Medulla oblongata (tissue), 1 donor: ENCODE data around the gene SNHG17.
A peak's percentile ranks its signal among the peaks of the same experiment; 100 is the strongest.
"Not testable (repeated sequence)": the region's sequence is repeated elsewhere in the genome, so short reads cannot be mapped to it uniquely, and the experiment has no call there.

Experiments used
- DNase-seq: peaks from one replicate; pipeline ENCODE4 v3.0.0-alpha.2; 2015; ENCODE audit errors: extremely low spot score

The SNHG17 gene

DNA sequence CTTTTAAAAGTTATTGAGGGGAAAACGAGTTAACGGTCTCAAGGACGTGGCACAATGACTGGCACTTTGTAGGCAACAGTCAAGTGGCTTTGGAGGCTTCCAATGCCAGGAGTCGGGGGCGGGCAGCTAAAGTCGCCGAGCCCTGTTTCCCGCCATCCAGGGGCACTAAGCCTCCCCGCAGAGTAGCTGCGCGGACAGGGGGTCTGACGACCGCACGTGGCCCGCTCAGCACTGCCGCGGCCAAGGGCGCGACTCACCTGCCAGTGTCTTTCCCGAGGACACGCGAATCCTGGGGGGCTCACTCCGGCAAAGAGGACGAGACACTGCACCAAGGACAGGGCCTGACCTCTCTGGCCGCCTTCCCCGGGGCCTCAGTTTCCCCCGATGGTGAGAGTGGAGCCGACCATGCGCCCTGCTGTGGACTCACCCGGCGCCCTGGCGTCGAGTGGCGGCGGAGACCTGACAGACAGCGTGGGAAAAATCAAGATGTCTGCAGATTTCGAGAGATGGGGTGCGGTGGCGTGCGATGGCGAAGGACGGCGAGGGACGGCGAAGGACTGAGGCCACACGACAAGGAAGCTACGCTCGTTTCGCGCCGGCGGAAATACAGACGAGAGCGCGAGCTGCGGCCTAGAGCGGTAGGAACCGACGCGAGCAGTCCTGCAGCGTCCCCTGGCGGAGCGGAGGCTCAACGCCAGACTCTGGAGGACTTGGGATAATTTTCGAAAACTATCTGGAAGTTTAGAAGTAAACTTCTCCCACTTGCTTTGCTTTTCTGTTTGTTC is at the start of gene SNHG17:
TSS of gene SNHG17 (minus strand) at position 559 of the 785 bp plus-strand sequence.
- DNase-seq = peak; percentile 90

DNA sequence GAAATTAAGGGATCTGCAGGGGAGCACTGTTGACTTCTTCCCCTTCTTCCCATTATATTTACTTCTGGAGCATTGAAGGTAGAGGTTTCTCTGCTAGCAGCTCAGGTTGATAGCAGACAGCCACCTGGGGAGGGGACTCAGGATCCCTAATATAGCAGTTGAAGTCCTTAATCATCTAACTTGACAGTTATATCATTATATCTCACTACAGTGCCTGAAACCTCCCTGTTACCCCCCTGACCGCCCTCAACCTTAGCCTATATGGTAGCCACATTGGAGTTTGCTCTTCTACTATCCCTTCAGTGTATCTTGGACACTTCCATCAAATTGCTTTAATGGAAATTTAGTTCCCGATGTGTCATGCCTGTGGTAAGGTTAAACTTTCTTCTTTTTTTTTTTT is 44.5 kb upstream of the SNHG17 start:
- DNase-seq = no peak

GRCh38 chr20:38477747-38478146 is 42.6 kb upstream of the SNHG17 start:
- DNase-seq = no peak

- peak; percentile 28 for DNase-seq
Observed at GRCh38 chr20:38473367-38473795, 38.3 kb upstream of the SNHG17 start.

DNA sequence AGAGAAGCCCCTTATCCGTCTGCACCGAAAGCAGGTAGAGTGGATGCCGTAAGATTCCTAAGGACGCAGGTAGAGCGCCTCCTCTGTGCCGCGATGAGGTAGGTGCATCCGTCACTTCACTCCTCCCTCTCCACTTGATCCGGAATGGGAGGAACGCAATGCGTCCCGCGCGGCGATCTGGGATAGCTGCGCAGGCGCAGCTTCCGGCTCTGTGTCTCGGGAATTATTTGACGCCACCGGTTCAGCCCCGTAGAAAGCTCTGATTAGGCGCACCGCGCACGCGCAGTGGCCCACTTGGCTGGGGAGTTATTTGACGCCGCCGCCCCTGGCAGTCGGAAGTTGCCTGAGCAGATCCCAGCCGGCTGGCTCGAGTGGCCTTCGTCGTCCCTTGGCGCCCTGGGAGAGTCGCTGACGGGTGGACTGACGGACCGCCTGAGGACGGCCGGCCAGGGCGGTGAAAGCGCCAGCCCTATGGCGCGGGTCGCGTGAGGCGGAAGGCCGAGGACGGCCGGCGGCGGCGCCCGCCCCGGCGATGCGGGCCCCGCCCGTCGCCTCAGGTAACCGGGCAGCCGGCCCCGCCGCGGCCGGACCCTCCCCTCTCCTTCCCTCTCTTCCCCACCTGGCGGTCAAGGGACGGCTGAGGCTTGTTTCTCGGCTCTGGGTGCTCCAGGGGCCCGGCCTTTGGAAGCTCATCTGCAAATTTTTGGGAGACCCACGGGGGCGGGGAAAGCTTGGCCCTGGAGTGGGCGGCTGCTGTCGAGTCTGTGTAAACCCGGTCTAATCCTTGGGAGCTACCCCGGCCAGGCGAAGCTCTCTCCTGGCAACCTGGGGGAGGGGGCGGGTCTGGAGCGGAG is 37.6 kb upstream of the SNHG17 start, which contains the start of gene RALGAPB:
TSS of gene RALGAPB (plus strand) at position 331 of the 854 bp plus-strand sequence. CDS start 15,590 bp downstream, outside the sequence.
- DNase-seq = peak; percentile 99

- peak; percentile 16 for DNase-seq
Observed at GRCh38 chr20:38471987-38472512, 36.9 kb upstream of the SNHG17 start.

GRCh38 chr20:38471245-38471644 is 36.1 kb upstream of the SNHG17 start:
- no peak for DNase-seq

- no peak for DNase-seq
Observed at GRCh38 chr20:38466983-38467382, 31.9 kb upstream of the SNHG17 start.

DNA sequence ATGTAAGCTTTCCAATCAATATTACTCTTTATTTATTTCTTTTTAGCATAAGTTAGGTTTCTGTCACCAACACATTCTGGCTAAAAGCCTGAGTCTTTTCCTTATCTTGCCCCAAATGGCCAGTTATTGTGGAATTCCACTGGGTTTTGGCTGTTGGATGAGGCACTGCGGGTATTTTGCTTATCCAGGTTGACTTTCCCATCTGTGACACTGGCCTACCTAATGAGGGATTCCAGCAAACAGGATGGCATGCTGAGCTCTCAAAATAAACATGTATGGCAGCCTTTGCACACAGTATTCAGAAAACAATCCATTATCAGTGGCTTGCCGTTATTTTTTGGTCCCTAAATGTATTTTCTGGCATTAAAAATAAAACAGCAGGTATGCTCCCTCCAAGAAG is 31.0 kb upstream of the SNHG17 start:
- no peak for DNase-seq

GRCh38 chr20:38461569-38461968 is 26.4 kb upstream of the SNHG17 start:
- not testable (repeated sequence) for DNase-seq

- not testable (repeated sequence) for DNase-seq
Observed at GRCh38 chr20:38461167-38461566, 26.0 kb upstream of the SNHG17 start.

- DNase-seq = not testable (repeated sequence)
Observed at GRCh38 chr20:38460631-38461030, 25.5 kb upstream of the SNHG17 start.

- DNase-seq = no peak
Observed at GRCh38 chr20:38460040-38460623, 25.0 kb upstream of the SNHG17 start.

DNA sequence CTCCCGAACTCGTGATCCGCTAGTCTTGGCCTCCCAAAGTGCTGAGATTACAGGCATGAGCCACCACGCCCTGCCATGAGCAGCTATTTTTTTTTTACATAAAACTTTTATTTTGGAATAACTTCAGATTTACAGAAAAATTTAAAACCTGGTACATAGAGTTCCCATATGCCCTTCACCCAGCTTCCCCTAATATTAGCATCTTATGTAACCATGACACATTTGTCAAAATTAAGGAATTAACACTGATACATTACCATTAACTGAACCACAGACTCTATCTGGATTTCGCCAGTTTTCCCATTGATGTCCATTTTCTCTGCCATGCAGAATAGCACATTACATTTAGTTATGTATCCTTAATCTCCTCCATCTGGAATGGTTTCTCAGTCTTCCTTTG is 23.2 kb upstream of the SNHG17 start:
- no peak for DNase-seq

- no peak for DNase-seq
Observed at GRCh38 chr20:38454556-38455473, 19.7 kb upstream of the SNHG17 start.

GRCh38 chr20:38453941-38454340 is 18.8 kb upstream of the SNHG17 start:
- DNase-seq = no peak

DNA sequence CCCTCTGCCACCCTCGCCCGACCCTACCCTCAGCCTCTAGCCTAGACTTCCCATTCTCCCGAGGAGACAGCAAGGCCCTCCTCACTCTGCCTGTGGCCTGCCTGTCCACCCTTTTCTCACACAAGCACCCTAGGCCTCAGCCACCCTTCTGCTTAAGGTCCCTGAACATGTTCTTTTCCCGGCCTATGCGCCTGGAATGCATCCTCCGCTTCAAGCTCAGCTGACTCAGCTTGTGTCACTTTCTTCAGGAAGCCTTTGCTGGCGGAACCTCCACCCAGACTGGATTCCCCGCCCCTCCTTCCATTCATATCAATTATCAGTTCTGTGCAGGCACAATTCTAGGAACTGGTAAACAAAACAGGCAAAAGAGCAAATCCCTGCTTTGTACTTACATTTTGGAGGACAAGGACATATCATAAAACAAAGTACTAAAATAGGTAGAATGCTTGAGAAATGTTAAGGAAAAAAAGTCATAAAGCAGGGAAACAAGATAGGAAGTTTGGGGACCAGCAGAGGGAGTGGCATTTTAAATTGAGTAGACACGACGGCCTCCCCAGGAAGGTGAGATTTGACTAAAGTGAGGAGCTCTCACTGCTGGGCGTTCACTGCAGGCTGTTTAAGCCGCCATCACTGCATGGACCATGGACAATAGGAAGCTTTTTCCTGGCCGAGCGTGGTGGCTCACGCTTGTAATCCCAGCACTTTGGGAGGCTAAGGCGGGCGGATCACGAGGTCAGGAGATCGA is 17.9 kb upstream of the SNHG17 start:
- no peak for DNase-seq

DNA sequence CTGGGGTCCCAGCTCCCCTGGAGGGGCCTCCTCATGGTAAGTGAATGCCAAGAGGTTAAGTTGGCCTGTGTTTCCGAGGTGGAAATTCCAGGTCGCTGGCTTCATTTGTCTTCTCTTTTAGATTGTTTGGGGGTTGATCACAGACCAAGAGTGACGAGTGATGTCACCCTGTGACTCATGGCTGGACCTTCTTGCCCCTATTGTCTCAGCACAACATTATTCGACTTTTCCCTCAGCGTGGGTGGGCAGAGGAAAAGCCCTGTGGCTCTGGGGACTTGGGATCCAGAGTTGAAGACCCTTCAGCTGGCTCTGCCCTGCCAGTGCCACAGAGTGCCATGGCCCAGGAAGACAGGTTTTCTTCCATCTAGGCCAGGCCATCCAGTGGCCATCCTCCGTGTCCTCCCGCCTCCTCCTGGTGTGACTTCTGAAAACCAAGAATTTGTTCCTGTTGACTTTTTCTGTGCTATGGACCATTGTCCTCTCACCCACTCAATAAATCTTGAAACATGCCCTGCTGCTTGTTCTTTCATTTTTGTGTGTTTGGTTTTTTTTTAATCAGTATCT is 15.4 kb upstream of the SNHG17 start:
- no peak for DNase-seq

GRCh38 chr20:38449046-38449445 is 13.9 kb upstream of the SNHG17 start:
- DNase-seq = no peak
